Measurements from ENCODE around the gene LARP6.
"Not testable (repeated sequence)": the region's sequence is repeated elsewhere in the genome, so short reads cannot be mapped to it uniquely, and the experiment has no call there.

Gene LARP6

GRCh38 chr15:70817266-70817665 lies 36.7 kb downstream of the LARP6 start:
- no peak for TF ChIP-seq CTCF (IDR thresholded peaks at IDR 0.05; ENCODE audit: insufficient read depth, missing control alignments)
- DNase-seq (ENCODE audit: insufficient read length, low spot score): no peak
- FAIRE-seq: no peak

GRCh38 chr15:70815604-70816003 lies 38.4 kb downstream of the LARP6 start:
- no peak for DNase-seq (ENCODE audit: insufficient read length, low spot score)
- FAIRE-seq: no peak
- TF ChIP-seq CTCF (IDR thresholded peaks at IDR 0.05; ENCODE audit: insufficient read depth, missing control alignments): no peak

GRCh38 chr15:70815011-70815410 lies 38.9 kb downstream of the LARP6 start:
- not testable (repeated sequence) for FAIRE-seq

GRCh38 chr15:70812827-70813364 lies 41.1 kb downstream of the LARP6 start:
- DNase-seq (ENCODE audit: insufficient read length, low spot score) (no peak), FAIRE-seq (no peak)
- no peak for TF ChIP-seq CTCF (IDR thresholded peaks at IDR 0.05; ENCODE audit: insufficient read depth, missing control alignments)

More at GRCh38 chr15:70815011-70815410, 38.9 kb downstream of the LARP6 start:
- DNase-seq (ENCODE audit: insufficient read length, low spot score): not testable (repeated sequence)

GRCh38 chr15:70810916-70811578 lies 42.9 kb downstream of the LARP6 start:
- DNase-seq (ENCODE audit: insufficient read length, low spot score): no peak
- no peak for TF ChIP-seq CTCF (IDR thresholded peaks at IDR 0.05; ENCODE audit: insufficient read depth, missing control alignments)
- no peak for FAIRE-seq

GRCh38 chr15:70806992-70807712 lies 46.8 kb downstream of the LARP6 start:
- TF ChIP-seq CTCF (IDR thresholded peaks at IDR 0.05; ENCODE audit: insufficient read depth, missing control alignments): no peak
- DNase-seq (ENCODE audit: insufficient read length, low spot score): no peak
- FAIRE-seq: no peak

- not testable (repeated sequence) for FAIRE-seq; DNase-seq (ENCODE audit: insufficient read length, low spot score)
Measured at GRCh38 chr15:70804388-70804787, 49.6 kb downstream of the LARP6 start.

GRCh38 chr15:70802629-70803028 lies 51.3 kb downstream of the LARP6 start:
- DNase-seq (ENCODE audit: insufficient read length, low spot score) (no peak), FAIRE-seq (no peak)
- no peak for TF ChIP-seq CTCF (IDR thresholded peaks at IDR 0.05; ENCODE audit: insufficient read depth, missing control alignments)

Data from D721Med (cell line).